ENCODE results near the gene LRMDA.

The LRMDA gene

GRCh38 chr10:75486591-75486990, 55.2 kb downstream of the LRMDA start:
- TF ChIP-seq, protein P1, sequence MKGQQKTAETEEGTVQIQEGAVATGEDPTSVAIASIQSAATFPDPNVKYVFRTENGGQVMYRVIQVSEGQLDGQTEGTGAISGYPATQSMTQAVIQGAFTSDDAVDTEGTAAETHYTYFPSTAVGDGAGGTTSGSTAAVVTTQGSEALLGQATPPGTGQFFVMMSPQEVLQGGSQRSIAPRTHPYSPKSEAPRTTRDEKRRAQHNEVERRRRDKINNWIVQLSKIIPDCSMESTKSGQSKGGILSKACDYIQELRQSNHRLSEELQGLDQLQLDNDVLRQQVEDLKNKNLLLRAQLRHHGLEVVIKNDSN (IDR thresholded peaks at IDR 0.05), result no peak
- TF ChIP-seq TCF12 (IDR thresholded peaks at IDR 0.05; ENCODE audit: low read depth) (no peak), TAF1 (IDR thresholded peaks at IDR 0.05; ENCODE audit: low read depth) (no peak), CEBPB (IDR thresholded peaks at IDR 0.05) (no peak), CREB1 (IDR thresholded peaks at IDR 0.05; ENCODE audit: low read depth) (no peak), EGR1 (IDR thresholded peaks at IDR 0.05) (no peak), FOXM1 (IDR thresholded peaks at IDR 0.05; ENCODE audit: borderline replicate concordance, low read depth) (no peak), NFIC (IDR thresholded peaks at IDR 0.05) (no peak)

- TF ChIP-seq YY1 (IDR thresholded peaks at IDR 0.05; ENCODE audit: low read depth) (no peak), ZBTB7A (IDR thresholded peaks at IDR 0.05; ENCODE audit: low read depth) (no peak), RAD21 (IDR thresholded peaks at IDR 0.05; ENCODE audit: low read depth) (no peak), FOXM1 (IDR thresholded peaks at IDR 0.05; ENCODE audit: borderline replicate concordance, low read depth) (no peak), EP300 (IDR thresholded peaks at IDR 0.05; ENCODE audit: borderline replicate concordance) (no peak), CEBPB (IDR thresholded peaks at IDR 0.05) (no peak), NFIC (IDR thresholded peaks at IDR 0.05) (no peak), CREB1 (IDR thresholded peaks at IDR 0.05; ENCODE audit: low read depth) (no peak), TAF1 (IDR thresholded peaks at IDR 0.05; ENCODE audit: low read depth) (no peak), EGR1 (IDR thresholded peaks at IDR 0.05) (no peak), TEAD4 (IDR thresholded peaks at IDR 0.05) (no peak), TCF12 (IDR thresholded peaks at IDR 0.05; ENCODE audit: low read depth) (no peak)
- TF ChIP-seq, protein P2, sequence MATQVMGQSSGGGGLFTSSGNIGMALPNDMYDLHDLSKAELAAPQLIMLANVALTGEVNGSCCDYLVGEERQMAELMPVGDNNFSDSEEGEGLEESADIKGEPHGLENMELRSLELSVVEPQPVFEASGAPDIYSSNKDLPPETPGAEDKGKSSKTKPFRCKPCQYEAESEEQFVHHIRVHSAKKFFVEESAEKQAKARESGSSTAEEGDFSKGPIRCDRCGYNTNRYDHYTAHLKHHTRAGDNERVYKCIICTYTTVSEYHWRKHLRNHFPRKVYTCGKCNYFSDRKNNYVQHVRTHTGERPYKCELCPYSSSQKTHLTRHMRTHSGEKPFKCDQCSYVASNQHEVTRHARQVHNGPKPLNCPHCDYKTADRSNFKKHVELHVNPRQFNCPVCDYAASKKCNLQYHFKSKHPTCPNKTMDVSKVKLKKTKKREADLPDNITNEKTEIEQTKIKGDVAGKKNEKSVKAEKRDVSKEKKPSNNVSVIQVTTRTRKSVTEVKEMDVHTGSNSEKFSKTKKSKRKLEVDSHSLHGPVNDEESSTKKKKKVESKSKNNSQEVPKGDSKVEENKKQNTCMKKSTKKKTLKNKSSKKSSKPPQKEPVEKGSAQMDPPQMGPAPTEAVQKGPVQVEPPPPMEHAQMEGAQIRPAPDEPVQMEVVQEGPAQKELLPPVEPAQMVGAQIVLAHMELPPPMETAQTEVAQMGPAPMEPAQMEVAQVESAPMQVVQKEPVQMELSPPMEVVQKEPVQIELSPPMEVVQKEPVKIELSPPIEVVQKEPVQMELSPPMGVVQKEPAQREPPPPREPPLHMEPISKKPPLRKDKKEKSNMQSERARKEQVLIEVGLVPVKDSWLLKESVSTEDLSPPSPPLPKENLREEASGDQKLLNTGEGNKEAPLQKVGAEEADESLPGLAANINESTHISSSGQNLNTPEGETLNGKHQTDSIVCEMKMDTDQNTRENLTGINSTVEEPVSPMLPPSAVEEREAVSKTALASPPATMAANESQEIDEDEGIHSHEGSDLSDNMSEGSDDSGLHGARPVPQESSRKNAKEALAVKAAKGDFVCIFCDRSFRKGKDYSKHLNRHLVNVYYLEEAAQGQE (IDR thresholded peaks at IDR 0.05; ENCODE audit: low read depth), result no peak
- TF ChIP-seq, protein P3, sequence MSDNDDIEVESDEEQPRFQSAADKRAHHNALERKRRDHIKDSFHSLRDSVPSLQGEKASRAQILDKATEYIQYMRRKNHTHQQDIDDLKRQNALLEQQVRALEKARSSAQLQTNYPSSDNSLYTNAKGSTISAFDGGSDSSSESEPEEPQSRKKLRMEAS (IDR thresholded peaks at IDR 0.05), result no peak
- TF ChIP-seq, protein P1 (IDR thresholded peaks at IDR 0.05), result no peak
Measured at GRCh38 chr10:75487087-75487754, 55.8 kb downstream of the LRMDA start.

- TF ChIP-seq TAF1 (IDR thresholded peaks at IDR 0.05; ENCODE audit: low read depth), result no peak
- TF ChIP-seq ZBTB7A (IDR thresholded peaks at IDR 0.05; ENCODE audit: low read depth), result no peak
- TF ChIP-seq CEBPB (IDR thresholded peaks at IDR 0.05), result no peak
- no peak for TF ChIP-seq RAD21 (IDR thresholded peaks at IDR 0.05; ENCODE audit: low read depth)
- TF ChIP-seq, protein P2 (IDR thresholded peaks at IDR 0.05; ENCODE audit: low read depth), result no peak
- TF ChIP-seq NFIC (IDR thresholded peaks at IDR 0.05), result no peak
- TF ChIP-seq YY1 (IDR thresholded peaks at IDR 0.05; ENCODE audit: low read depth), result no peak
- TF ChIP-seq, protein P1 (IDR thresholded peaks at IDR 0.05), result no peak
- TF ChIP-seq EGR1 (IDR thresholded peaks at IDR 0.05), result no peak
- TF ChIP-seq, protein P3 (IDR thresholded peaks at IDR 0.05), result no peak
- TF ChIP-seq EP300 (IDR thresholded peaks at IDR 0.05; ENCODE audit: borderline replicate concordance), result no peak
- no peak for TF ChIP-seq FOXM1 (IDR thresholded peaks at IDR 0.05; ENCODE audit: borderline replicate concordance, low read depth)
- TF ChIP-seq TCF12 (IDR thresholded peaks at IDR 0.05; ENCODE audit: low read depth), result no peak
- TF ChIP-seq CREB1 (IDR thresholded peaks at IDR 0.05; ENCODE audit: low read depth), result no peak
- TF ChIP-seq TEAD4 (IDR thresholded peaks at IDR 0.05), result no peak
Measured at GRCh38 chr10:75487755-75488125, 56.3 kb downstream of the LRMDA start.

GRCh38 chr10:75492173-75492925, 60.9 kb downstream of the LRMDA start:
- TF ChIP-seq FOXM1 (IDR thresholded peaks at IDR 0.05; ENCODE audit: borderline replicate concordance, low read depth) (no peak), NFIC (IDR thresholded peaks at IDR 0.05) (no peak), TEAD4 (IDR thresholded peaks at IDR 0.05) (no peak), TCF12 (IDR thresholded peaks at IDR 0.05; ENCODE audit: low read depth) (no peak), EP300 (IDR thresholded peaks at IDR 0.05; ENCODE audit: borderline replicate concordance) (no peak), CREB1 (IDR thresholded peaks at IDR 0.05; ENCODE audit: low read depth) (no peak), RAD21 (IDR thresholded peaks at IDR 0.05; ENCODE audit: low read depth) (no peak), YY1 (IDR thresholded peaks at IDR 0.05; ENCODE audit: low read depth) (no peak), CEBPB (IDR thresholded peaks at IDR 0.05) (no peak), EGR1 (IDR thresholded peaks at IDR 0.05) (no peak), TAF1 (IDR thresholded peaks at IDR 0.05; ENCODE audit: low read depth) (no peak)
- TF ChIP-seq, protein P3 (IDR thresholded peaks at IDR 0.05), result no peak
- TF ChIP-seq, protein P2 (IDR thresholded peaks at IDR 0.05; ENCODE audit: low read depth), result no peak
- TF ChIP-seq, protein P1 (IDR thresholded peaks at IDR 0.05), result no peak

Measured in Ishikawa (cell line).